Skeletal muscle tissue (tissue), 4 donors: ENCODE data around the gene HOXB4. TPM values are rescaled to one million over a fixed set of nuclear protein-coding genes. Genes with fewer than 3 reads are reported as not detected.

Source experiments
- H3K27ac ChIP-seq: one replicate; pipeline ENCODE4 v1.7.0; 2013; ENCODE audit warnings: mild to moderate bottlenecking, low read depth, low read length, inconsistent platforms
- H3K27me3 ChIP-seq, 3 donors: one replicate each; pipeline ENCODE4 v1.7.0; 2013; ENCODE audit warnings: low read length in 3 of 3; ENCODE audit not compliant: control insufficient read depth in 3 of 3, insufficient read depth in 3 of 3
- H3K36me3 ChIP-seq, 3 donors: one replicate each; pipeline ENCODE4 v1.7.0; 2013; ENCODE audit warnings: low read length in 3 of 3; ENCODE audit not compliant: control insufficient read depth in 3 of 3, insufficient read depth in 3 of 3
- H3K4me1 ChIP-seq, 3 donors: one replicate each; pipeline ENCODE4 v1.7.0; 2013; ENCODE audit warnings: low read length in 3 of 3, mild to moderate bottlenecking in 3 of 3; ENCODE audit not compliant: control insufficient read depth in 3 of 3, insufficient read depth in 3 of 3
- H3K4me3 ChIP-seq, 3 donors: one replicate each; pipeline ENCODE4 v1.7.0; 2013; ENCODE audit warnings: low read length in 3 of 3
- H3K9ac ChIP-seq, 3 donors: one replicate each; pipeline ENCODE4 v1.7.0; 2013; ENCODE audit warnings: low read length in 3 of 3, mild to moderate bottlenecking in 3 of 3, moderate library complexity in 2 of 3, low read depth in 1 of 3
- H3K9me3 ChIP-seq, 3 donors: one replicate each; pipeline ENCODE4 v1.7.0; 2013; ENCODE audit warnings: low read length in 3 of 3; ENCODE audit not compliant: control insufficient read depth in 3 of 3
- total RNA-seq: library from RNA; depleted of rRNA; stranded (reverse); fragments of >200 nt; gene quantifications from one replicate; pipeline ENCODE4 v1.2.3, GENCODE V29; 2014
- donor health status: Osteomylitis.

The HOXB4 gene
- total RNA-seq, 1 donor from 2014 or later, result 1.0 TPM

GRCh38 chr17:48615047-48615962 lies 37.2 kb upstream of the HOXB4 start, which contains the start of gene HOXB8:
Gene HOXB8, minus strand, starts transcription at chr17:48615292. Its CDS starts 588 bp downstream, at chr17:48614704.
- peaks cover 91 to 92% (median 91%) of the 10 kb centered on the region in 3 donors for H3K27me3 ChIP-seq
- peak within 1 kb of the TSS in 2 of 3 donors; percentile 23 to 40 for H3K9ac ChIP-seq
- H3K4me1 ChIP-seq, result peaks cover 11 to 37% (median 22%) of the 10 kb centered on the region in 3 donors
- H3K9me3 ChIP-seq, result no peaks in the 10 kb centered on the region
- no peak within 1 kb of the TSS for H3K27ac ChIP-seq
- H3K4me3 ChIP-seq, result peak within 1 kb of the TSS in 2 of 3 donors; percentile 45 to 57
- no peaks in the 10 kb centered on the region for H3K36me3 ChIP-seq

GRCh38 chr17:48613862-48614694 lies 35.9 kb upstream of the HOXB4 start:
- Histone ChIP-seq H3K27me3 (peaks cover 92 to 93% (median 92%) of the 10 kb centered on the region in 3 donors), H3K4me1 (peaks cover 15 to 44% (median 25%) of the 10 kb centered on the region in 3 donors), H3K9ac (peak overlapping the region in 1 of 3 donors; percentile 40), H3K27ac (no peak overlapping the region), H3K4me3 (peak overlapping the region in 2 of 3 donors; percentile 45 to 57), H3K36me3 (no peaks in the 10 kb centered on the region), H3K9me3 (no peaks in the 10 kb centered on the region)

DNA sequence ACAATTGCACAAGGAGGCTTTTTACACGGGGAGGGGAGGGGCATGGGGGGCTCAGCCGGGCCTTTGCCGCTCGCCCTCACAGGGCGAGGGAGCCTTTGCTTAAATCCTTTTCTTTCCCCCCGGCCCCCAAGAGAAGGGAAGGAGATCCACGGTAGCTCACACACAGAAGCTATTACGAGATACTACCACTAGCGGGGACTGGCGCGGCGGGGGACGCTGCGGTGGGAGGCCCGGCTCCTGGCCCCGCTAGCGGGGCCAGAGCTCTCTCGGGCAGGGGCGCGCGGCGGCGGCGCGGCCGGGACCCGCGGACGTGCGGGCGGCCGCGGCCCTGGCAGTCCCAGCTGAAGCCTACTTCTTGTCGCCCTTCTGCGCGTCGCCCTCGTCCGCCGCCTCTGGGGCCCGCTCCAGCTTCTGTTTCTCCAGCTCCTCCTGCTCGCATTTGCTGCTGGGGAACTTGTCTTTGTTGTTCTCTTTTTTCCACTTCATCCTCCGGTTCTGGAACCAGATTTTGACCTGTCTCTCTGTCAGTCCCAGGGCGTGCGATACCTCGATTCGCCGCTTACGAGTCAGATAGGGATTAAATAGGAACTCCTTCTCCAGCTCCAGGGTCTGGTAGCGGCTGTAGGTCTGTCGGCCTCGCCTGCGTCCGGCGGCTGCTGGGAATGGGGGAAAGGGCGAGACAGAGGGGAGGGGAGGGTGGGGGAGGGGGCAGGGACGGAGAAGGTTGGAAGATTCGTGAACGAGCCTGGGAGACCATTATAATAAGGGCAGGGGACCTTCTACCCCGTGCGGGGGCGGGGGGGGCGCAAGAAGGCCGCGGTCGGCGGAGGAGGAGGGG lies 34.9 kb upstream of the HOXB4 start:
- Histone ChIP-seq H3K4me1 (peaks cover 15 to 37% (median 22%) of the 10 kb centered on the region in 3 donors), H3K4me3 (peak overlapping the region; percentile 40 to 60 (median 58)), H3K27ac (no peak overlapping the region), H3K36me3 (no peaks in the 10 kb centered on the region), H3K9ac (peak overlapping the region in 1 of 3 donors; percentile 50), H3K9me3 (no peaks in the 10 kb centered on the region), H3K27me3 (peaks cover 91 to 94% (median 92%) of the 10 kb centered on the region in 3 donors)

DNA sequence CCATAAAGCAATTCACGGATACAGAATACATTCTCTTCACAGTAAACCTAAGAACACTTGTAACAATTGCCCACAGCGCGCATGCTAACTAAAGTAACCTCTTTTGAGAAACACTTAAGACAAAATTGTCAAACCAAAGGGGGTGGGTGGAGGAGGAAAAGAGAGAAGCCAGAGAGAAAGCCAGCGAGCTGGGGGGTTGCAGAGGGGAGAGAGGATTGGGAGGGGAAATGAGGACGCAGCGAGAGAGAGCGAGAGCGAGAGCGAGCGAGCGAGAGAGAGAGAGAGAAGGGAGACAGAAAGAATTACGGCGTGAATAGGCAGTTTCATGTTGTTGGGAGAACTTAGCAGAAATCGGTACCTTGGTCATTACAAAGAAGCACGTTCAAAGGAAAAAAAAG lies 34.3 kb upstream of the HOXB4 start:
- H3K9me3 ChIP-seq, result no peaks in the 10 kb centered on the region
- no peaks in the 10 kb centered on the region for H3K36me3 ChIP-seq
- peaks cover 15 to 30% (median 16%) of the 10 kb centered on the region in 3 donors for H3K4me1 ChIP-seq
- peaks cover 85 to 92% (median 90%) of the 10 kb centered on the region in 3 donors for H3K27me3 ChIP-seq
- H3K9ac ChIP-seq, result no peak overlapping the region
- H3K4me3 ChIP-seq, result peak overlapping the region in 2 of 3 donors; percentile 37 to 38
- H3K27ac ChIP-seq, result no peak overlapping the region

- H3K4me1 ChIP-seq, result peaks cover 15 to 30% (median 16%) of the 10 kb centered on the region in 3 donors
Measured at GRCh38 chr17:48611681-48612455, 33.7 kb upstream of the HOXB4 start.

GRCh38 chr17:48611213-48611612 lies 33.1 kb upstream of the HOXB4 start:
- H3K27ac ChIP-seq, result no peak overlapping the region
- H3K4me1 ChIP-seq, result peaks cover 15 to 30% (median 16%) of the 10 kb centered on the region in 3 donors
- H3K36me3 ChIP-seq, result no peaks in the 10 kb centered on the region
- peak overlapping the region; percentile 53 to 66 (median 54) for H3K9ac ChIP-seq
- peak overlapping the region; percentile 61 to 80 (median 70) for H3K4me3 ChIP-seq
- no peaks in the 10 kb centered on the region for H3K9me3 ChIP-seq
- peaks cover 84 to 90% (median 90%) of the 10 kb centered on the region in 3 donors for H3K27me3 ChIP-seq

More at GRCh38 chr17:48611681-48612455, 33.7 kb upstream of the HOXB4 start:
- Histone ChIP-seq H3K4me3 (peak overlapping the region; percentile 37 to 80 (median 49)), H3K27me3 (peaks cover 84 to 90% (median 90%) of the 10 kb centered on the region in 3 donors), H3K36me3 (no peaks in the 10 kb centered on the region), H3K9ac (peak overlapping the region in 1 of 3 donors; percentile 57), H3K9me3 (no peaks in the 10 kb centered on the region), H3K27ac (no peak overlapping the region)

GRCh38 chr17:48610282-48611211 lies 32.4 kb upstream of the HOXB4 start, which contains the start of gene HOXB7:
Gene HOXB7, minus strand, starts transcription at chr17:48611017. Its CDS starts 99 bp downstream, at chr17:48610918.
- Histone ChIP-seq H3K36me3 (no peaks in the 10 kb centered on the region), H3K4me3 (peak within 1 kb of the TSS; percentile 61 to 80 (median 70)), H3K9me3 (no peaks in the 10 kb centered on the region), H3K27me3 (peaks cover 84 to 90% (median 90%) of the 10 kb centered on the region in 3 donors), H3K27ac (no peak within 1 kb of the TSS), H3K4me1 (peaks cover 15 to 30% (median 16%) of the 10 kb centered on the region in 3 donors), H3K9ac (peak within 1 kb of the TSS; percentile 53 to 66 (median 61))
